ENCODE measurements around the gene HIVEP1.

DNA sequence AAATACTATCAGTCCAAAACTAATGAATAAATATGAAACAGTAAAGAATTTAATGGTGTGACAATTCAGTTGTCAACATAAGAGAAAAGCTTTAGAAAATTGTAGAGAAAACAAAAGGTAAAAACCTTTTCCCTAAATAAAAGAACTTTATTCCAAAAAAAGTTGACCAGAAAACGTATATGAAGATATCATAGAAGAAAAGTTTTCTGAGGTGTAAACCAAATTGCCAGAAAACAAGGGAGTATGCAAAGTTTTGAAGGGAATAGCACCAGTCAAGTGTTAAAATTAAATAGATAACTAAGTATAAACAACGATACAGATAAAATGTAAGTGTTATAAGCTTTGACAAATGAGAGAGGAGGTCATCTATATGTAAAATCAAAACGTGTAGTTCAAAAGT lies 104.9 kb downstream of the HIVEP1 start:
- TF ChIP-seq POLR2AphosphoS5 (IDR thresholded peaks at IDR 0.05; ENCODE audit: low read depth, low read length): no peak
- TF ChIP-seq POLR2A (IDR thresholded peaks at IDR 0.05; ENCODE audit: low read depth, low read length): no peak
- no peak for TF ChIP-seq TAF1 (IDR thresholded peaks at IDR 0.05; ENCODE audit: borderline replicate concordance, low read depth, low read length)

All from GM12892 (cell line).